Panc1 (cell line): ENCODE results near the gene GLB1L. TPM values are rescaled to one million over a fixed set of nuclear protein-coding genes. Genes with fewer than 3 reads are reported as not detected.

ENCODE experiments used
- ATAC-seq: fragments of 200-7000 bp; cut with Tn5 transposase; 2 replicates; pipeline ENCODE4 v1.9.1; 2020; ENCODE audit warnings: mild to moderate bottlenecking, moderate library complexity
- BruUV-seq: library from RNA; stranded (reverse); fragments of 400-500 nt; replicated peaks from 2 replicates; lab custom pipeline; 2021; lab: Mats Ljungman, UMichigan
- CTCF ChIA-PET: fragments of 300-600 bp; sonication (Branson Sonifier 250); formaldehyde crosslinking; loops from one replicate; lab custom pipeline; 2022; ENCODE audit warnings: antibody characterized with exemption; lab: Charles Lee
- POLR2A ChIA-PET: fragments of 300-600 bp; sonication (Branson Sonifier 250); formaldehyde crosslinking; loops from one replicate; lab custom pipeline; 2022; ENCODE audit warnings: antibody characterized with exemption; lab: Charles Lee
- DNase-seq: peaks from one replicate; pipeline ENCODE4 v3.0.0-alpha.2; 2010; ENCODE audit warnings: low read depth, low spot score
- H3K27ac ChIP-seq: 2 replicates; pipeline ENCODE4 v1.5.1; 2011; ENCODE audit warnings: mild to moderate bottlenecking, low read length, inconsistent platforms
- H3K27me3 ChIP-seq: fragments of 200-500 bp; sonication (Bioruptor generic); 2 replicates; pipeline ENCODE4 v1.6.0; 2014; ENCODE audit warnings: low read length, inconsistent platforms; ENCODE audit not compliant: control insufficient read depth, insufficient read depth
- H3K36me3 ChIP-seq: fragments of 200-500 bp; sonication (Bioruptor generic); 2 replicates; pipeline ENCODE4 v1.5.1; 2014; ENCODE audit warnings: inconsistent platforms, mild to moderate bottlenecking, low read length, moderate library complexity; ENCODE audit not compliant: control insufficient read depth, insufficient read depth
- H3K4me1 ChIP-seq: 2 replicates; pipeline ENCODE4 v1.5.1; 2011; ENCODE audit warnings: inconsistent platforms, mild to moderate bottlenecking, low read length, moderate library complexity; ENCODE audit not compliant: control insufficient read depth, insufficient read depth
- H3K4me3 ChIP-seq, 2 experiments: 2 replicates each; pipeline ENCODE4 v1.5.1; 2011 to 2012; ENCODE audit warnings: low read depth in 2 of 2, low read length in 2 of 2, mild to moderate bottlenecking in 2 of 2, inconsistent platforms in 1 of 2, moderate library complexity in 1 of 2
- H3K9me3 ChIP-seq: fragments of 200-500 bp; sonication (Bioruptor generic); 2 replicates; pipeline ENCODE4 v1.5.1; 2014; ENCODE audit warnings: low read depth, mild to moderate bottlenecking, inconsistent platforms, low read length, moderate library complexity; ENCODE audit not compliant: control insufficient read depth, insufficient read depth
- CTCF ChIP-seq: fragments of 450-650 bp; IDR thresholded peaks from 2 replicates; pipeline ENCODE4 v1.5.1; 2017; ENCODE audit warnings: mild to moderate bottlenecking
- POLR2AphosphoS5 ChIP-seq: IDR thresholded peaks from 2 replicates; pipeline ENCODE4 v1.6.1; 2012; ENCODE audit warnings: mild to moderate bottlenecking, low read depth, low read length, moderate library complexity
- SIN3A ChIP-seq: IDR thresholded peaks from 2 replicates; pipeline ENCODE4 v1.6.1; 2012; ENCODE audit warnings: low read depth, mild to moderate bottlenecking, low read length, moderate library complexity, borderline replicate concordance; ENCODE audit not compliant: insufficient read depth
- TCF7L2 ChIP-seq: IDR thresholded peaks from 2 replicates; pipeline ENCODE4 v1.6.1; 2011; ENCODE audit warnings: mild to moderate bottlenecking, low read depth, low read length, inconsistent platforms
- in situ Hi-C: cut with HindIII; loops from 2 replicates; pipeline ENCODE4 v1.10.0; 2016; ENCODE audit warnings: low sequenced_read_pairs, low pct_unique_long_range_greater_than_20kb
- intact Hi-C: fragments of 100-400 bp; cut with micrococcal nuclease; formaldehyde crosslinking; loops from one replicate; pipeline ENCODE4 v1.10.0; 2022; ENCODE audit not compliant: unreplicated experiment
- total RNA-seq: library from RNA; stranded (reverse); gene quantifications from one replicate; pipeline ENCODE4 v1.2.1, GENCODE V29; 2021; ENCODE audit not compliant: unreplicated experiment
- TF ChIP-seq, protein P1 (sequence below), 2 experiments: IDR thresholded peaks; 2 replicates each; pipeline ENCODE4 v1.6.1; 2011 to 2012; ENCODE audit warnings: low read depth in 2 of 2, control low read depth in 1 of 2, low read length in 1 of 2, mild to moderate bottlenecking in 1 of 2, moderate library complexity in 1 of 2; ENCODE audit not compliant: insufficient read depth in 1 of 2

The GLB1L gene
- total RNA-seq, 1 experiment from 2014 or later: 8.1 TPM

DNA sequence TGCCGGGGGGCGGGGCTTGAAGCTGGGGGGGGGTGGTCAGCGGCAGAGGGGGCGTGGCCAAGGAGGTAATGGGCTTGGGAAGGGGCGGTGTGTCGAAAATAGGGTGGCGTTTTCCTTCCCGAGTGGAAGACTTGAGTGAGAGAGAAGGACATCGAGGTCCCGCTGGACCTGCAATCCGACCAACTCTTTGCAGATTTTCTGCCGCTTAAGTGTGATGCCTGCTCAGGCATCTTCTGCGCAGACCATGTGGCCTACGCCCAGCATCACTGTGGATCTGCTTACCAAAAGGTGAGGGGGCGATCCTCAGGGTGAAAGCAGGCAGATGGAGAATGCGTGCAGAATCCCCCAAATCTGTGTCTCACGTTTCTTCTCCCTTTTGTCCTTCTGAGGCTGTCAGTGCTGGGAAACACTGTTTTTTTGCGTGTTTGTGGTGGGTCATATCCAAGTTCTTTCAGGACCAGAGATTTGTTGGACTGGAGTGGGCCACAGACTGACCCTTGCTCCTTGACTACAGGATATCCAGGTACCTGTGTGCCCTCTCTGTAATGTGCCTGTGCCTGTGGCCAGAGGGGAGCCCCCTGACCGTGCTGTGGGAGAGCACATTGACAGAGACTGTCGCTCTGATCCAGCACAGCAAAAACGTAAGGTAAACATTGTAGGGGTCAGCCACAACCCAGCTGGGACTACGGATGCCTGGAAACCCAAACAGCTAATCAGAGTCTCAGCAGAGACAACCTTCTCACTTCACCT lies 37.9 kb downstream of the GLB1L start:
- Histone ChIP-seq H3K9me3 (no peaks in the 10 kb centered on the region), H3K4me3 (peak overlapping the region; percentile 55 to 93), H3K27me3 (no peaks in the 10 kb centered on the region), H3K36me3 (0 out of 2 replicates have a peak, but pooled peaks cover 2% of the 10 kb centered on the region), H3K27ac (peak overlapping the region; percentile 84), H3K4me1 (peaks cover 16% of the 10 kb centered on the region)
- ATAC-seq: peak; percentile 32
- DNase-seq: no peak
- in situ Hi-C loops: no loop called here
- TF ChIP-seq POLR2AphosphoS5 (0 out of 2 replicates have a peak, but pooled peaks have one; percentile 4), TCF7L2 (no peak), SIN3A (no peak), CTCF (no peak)
- TF ChIP-seq, protein P1, sequence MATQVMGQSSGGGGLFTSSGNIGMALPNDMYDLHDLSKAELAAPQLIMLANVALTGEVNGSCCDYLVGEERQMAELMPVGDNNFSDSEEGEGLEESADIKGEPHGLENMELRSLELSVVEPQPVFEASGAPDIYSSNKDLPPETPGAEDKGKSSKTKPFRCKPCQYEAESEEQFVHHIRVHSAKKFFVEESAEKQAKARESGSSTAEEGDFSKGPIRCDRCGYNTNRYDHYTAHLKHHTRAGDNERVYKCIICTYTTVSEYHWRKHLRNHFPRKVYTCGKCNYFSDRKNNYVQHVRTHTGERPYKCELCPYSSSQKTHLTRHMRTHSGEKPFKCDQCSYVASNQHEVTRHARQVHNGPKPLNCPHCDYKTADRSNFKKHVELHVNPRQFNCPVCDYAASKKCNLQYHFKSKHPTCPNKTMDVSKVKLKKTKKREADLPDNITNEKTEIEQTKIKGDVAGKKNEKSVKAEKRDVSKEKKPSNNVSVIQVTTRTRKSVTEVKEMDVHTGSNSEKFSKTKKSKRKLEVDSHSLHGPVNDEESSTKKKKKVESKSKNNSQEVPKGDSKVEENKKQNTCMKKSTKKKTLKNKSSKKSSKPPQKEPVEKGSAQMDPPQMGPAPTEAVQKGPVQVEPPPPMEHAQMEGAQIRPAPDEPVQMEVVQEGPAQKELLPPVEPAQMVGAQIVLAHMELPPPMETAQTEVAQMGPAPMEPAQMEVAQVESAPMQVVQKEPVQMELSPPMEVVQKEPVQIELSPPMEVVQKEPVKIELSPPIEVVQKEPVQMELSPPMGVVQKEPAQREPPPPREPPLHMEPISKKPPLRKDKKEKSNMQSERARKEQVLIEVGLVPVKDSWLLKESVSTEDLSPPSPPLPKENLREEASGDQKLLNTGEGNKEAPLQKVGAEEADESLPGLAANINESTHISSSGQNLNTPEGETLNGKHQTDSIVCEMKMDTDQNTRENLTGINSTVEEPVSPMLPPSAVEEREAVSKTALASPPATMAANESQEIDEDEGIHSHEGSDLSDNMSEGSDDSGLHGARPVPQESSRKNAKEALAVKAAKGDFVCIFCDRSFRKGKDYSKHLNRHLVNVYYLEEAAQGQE (IDR thresholded peaks at IDR 0.05; ENCODE audit: insufficient read depth in 1 of 2, low read depth in 2 of 2, low read length in 1 of 2): no peak
- intact Hi-C loops: no loop called here
- CTCF ChIA-PET: no interaction called here
- BruUV-seq: TSS peak; percentile 94
- POLR2A ChIA-PET: interaction anchor here (0.7 kb wide), 1 partner anchor 947 kb away, joined by 6 read pairs; the partner anchor contains the start of gene GPBAR1

DNA sequence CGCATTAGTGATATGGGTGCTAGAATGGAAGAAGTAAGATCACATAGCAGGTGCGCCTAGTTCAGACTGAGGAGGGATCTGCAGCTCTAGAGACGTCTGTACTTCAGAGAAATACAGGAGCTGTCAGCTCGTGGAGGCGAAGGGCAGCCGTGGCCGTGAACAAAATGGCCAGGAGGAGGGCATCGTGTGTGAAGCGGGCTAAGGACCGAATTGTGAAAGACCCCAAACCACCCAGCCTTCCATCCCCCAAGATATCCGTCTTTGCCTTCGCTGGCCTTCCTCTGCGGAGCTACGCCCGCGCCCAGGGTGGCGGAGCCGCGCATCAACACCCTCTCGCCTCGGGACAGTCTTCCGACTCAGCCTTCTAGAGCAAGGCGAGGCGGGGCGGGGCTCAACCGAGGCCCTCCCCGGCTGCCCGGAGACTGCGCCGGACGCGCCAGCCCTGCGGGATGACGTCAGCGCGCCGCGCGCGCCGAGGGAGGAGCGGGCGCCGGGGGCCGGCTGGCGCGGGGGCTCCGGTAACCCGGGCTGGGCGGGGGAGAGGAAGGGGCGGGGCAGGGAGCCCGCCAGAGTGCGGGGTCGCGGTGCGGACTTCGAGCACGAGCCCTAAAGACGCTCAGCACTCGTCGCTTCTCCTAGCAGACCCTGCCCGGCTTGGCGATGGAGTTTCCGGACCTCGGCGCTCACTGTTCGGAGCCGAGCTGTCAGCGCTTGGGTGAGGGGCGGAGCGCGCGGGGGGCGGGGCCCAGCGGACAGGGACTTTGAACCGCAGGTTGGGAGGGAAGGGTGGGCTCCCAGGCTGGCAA lies 38.7 kb downstream of the GLB1L start, which contains the start of gene ZFAND2B:
Gene ZFAND2B, plus strand, starts transcription at position 455 of the 806 bp plus-strand sequence. Its CDS starts 206 bp downstream, at position 661.
- peak within 1 kb of the TSS; percentile 86 for H3K27ac ChIP-seq
- peaks cover 16% of the 10 kb centered on the region for H3K4me1 ChIP-seq
- DNase-seq (peak; percentile 57), ATAC-seq (peak; percentile 98)
- TSS peak; percentile 89 for BruUV-seq
- in situ Hi-C loops (no loop called here), intact Hi-C loops (no loop called here)
- H3K9me3 ChIP-seq: no peaks in the 10 kb centered on the region
- CTCF ChIA-PET: interaction anchor here (0.5 kb wide), 1 partner anchor 8 kb away, joined by 4 read pairs; no protein-coding TSS in a partner anchor
- H3K4me3 ChIP-seq: peak within 1 kb of the TSS; percentile 55 to 93
- no peaks in the 10 kb centered on the region for H3K27me3 ChIP-seq
- TF ChIP-seq, protein P1 (IDR thresholded peaks at IDR 0.05; ENCODE audit: insufficient read depth in 1 of 2, low read depth in 2 of 2, low read length in 1 of 2): no peak
- TF ChIP-seq TCF7L2 (peak; percentile 39; the same call in 1 of the 2 replicates), SIN3A (peak; percentile 62), POLR2AphosphoS5 (peak; percentile 98)
- 0 out of 2 replicates have a peak, but pooled peaks cover 2% of the 10 kb centered on the region for H3K36me3 ChIP-seq
- POLR2A ChIA-PET: interaction anchor here (0.5 to 0.7 kb wide), 3 partner anchors 10 to 946 kb away, joined by 3 to 6 read pairs (median 5); partner anchors contain the start of gene GPBAR1
